Measurements from ENCODE around the gene TFEB. TPM values are rescaled to one million over a fixed set of nuclear protein-coding genes. Genes with fewer than 3 reads are reported as not detected.

TFEB gene
- total and polyA plus RNA-seq, 4 donors = 13.3 to 38.4 (median 27.8) TPM

DNA sequence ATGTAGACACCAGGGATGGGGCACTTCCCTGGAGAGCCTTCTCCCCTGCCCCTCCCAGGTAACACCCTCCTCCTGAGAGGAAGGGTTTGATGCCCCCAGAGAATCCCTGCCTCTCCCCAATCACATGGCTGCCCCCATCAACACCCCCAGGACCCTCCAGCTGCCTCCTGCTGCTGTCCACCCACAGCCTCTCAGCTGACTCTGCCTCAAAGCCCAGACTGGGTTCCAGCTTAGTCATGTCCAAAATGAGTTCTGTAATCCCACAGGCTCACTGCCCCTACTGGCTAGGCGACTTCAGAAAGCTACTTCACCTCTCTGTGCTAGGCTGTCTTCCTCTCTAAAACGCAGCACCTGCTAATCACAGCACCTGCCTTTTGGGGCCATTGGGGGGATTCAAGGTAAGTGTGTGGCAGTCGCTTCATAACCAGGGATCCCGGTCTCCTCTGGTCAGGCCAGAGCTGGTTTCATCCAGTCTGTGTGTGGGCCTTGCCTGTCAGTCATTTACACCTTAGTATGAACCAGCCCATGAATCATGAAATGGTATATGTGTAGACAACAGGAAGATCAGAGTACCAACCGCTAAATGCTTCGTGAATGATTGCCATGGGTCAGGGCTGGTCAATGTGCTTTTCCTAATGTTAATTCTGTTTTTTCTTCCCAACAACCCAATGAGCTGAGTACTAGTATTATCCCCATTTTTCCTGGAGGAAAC lies 40.4 kb downstream of the TFEB start:
- no peak for DNase-seq
- Histone ChIP-seq H3K27ac (ENCODE audit: low read depth in 1 of 2, low read length in 1 of 2) (no peak overlapping the region), H3K4me1 (ENCODE audit: control insufficient read depth in 5 of 5, insufficient read depth in 5 of 5, low read length in 5 of 5) (peaks cover 0 to 6% (median 5%) of the 10 kb centered on the region in 5 donors), H3K9me3 (ENCODE audit: control insufficient read depth in 4 of 4, insufficient read depth in 3 of 4, low read length in 3 of 4) (no peaks in the 10 kb centered on the region), H3K4me3 (no peak overlapping the region), H3K36me3 (ENCODE audit: control insufficient read depth in 4 of 4, insufficient read depth in 4 of 4, low read length in 4 of 4) (peaks cover 0 to 8% (median 0%) of the 10 kb centered on the region in 4 donors), H3K27me3 (ENCODE audit: control insufficient read depth in 3 of 3, insufficient read depth in 3 of 3, low read length in 2 of 3) (no peaks in the 10 kb centered on the region), H3K9ac (ENCODE audit: insufficient read depth in 1 of 2, low read length in 2 of 2) (no peak overlapping the region)
- TF ChIP-seq, protein P1, sequence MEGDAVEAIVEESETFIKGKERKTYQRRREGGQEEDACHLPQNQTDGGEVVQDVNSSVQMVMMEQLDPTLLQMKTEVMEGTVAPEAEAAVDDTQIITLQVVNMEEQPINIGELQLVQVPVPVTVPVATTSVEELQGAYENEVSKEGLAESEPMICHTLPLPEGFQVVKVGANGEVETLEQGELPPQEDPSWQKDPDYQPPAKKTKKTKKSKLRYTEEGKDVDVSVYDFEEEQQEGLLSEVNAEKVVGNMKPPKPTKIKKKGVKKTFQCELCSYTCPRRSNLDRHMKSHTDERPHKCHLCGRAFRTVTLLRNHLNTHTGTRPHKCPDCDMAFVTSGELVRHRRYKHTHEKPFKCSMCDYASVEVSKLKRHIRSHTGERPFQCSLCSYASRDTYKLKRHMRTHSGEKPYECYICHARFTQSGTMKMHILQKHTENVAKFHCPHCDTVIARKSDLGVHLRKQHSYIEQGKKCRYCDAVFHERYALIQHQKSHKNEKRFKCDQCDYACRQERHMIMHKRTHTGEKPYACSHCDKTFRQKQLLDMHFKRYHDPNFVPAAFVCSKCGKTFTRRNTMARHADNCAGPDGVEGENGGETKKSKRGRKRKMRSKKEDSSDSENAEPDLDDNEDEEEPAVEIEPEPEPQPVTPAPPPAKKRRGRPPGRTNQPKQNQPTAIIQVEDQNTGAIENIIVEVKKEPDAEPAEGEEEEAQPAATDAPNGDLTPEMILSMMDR (IDR thresholded peaks at IDR 0.05; ENCODE audit: control extremely low read depth, extremely low read depth) = no peak
- ATAC-seq (ENCODE audit: insufficient read depth, low FRiP score) = no peak
- 80 to 91% methylated on average over 6 of the region's 6 CpGs for WGBS, 2 donors

- ATAC-seq (ENCODE audit: insufficient read depth, low FRiP score) (no peak), DNase-seq (no peak)
- Histone ChIP-seq H3K36me3 (ENCODE audit: control insufficient read depth in 4 of 4, insufficient read depth in 4 of 4, low read length in 4 of 4) (peaks cover 0 to 10% (median 0%) of the 10 kb centered on the region in 4 donors), H3K9me3 (ENCODE audit: control insufficient read depth in 4 of 4, insufficient read depth in 3 of 4, low read length in 3 of 4) (no peaks in the 10 kb centered on the region), H3K4me1 (ENCODE audit: control insufficient read depth in 5 of 5, insufficient read depth in 5 of 5, low read length in 5 of 5) (peaks cover 0 to 3% (median 0%) of the 10 kb centered on the region in 5 donors), H3K27me3 (ENCODE audit: control insufficient read depth in 3 of 3, insufficient read depth in 3 of 3, low read length in 2 of 3) (no peaks in the 10 kb centered on the region), H3K4me3 (no peak overlapping the region), H3K27ac (ENCODE audit: low read depth in 1 of 2, low read length in 1 of 2) (no peak overlapping the region), H3K9ac (ENCODE audit: insufficient read depth in 1 of 2, low read length in 2 of 2) (no peak overlapping the region)
- TF ChIP-seq, protein P1 (IDR thresholded peaks at IDR 0.05; ENCODE audit: control extremely low read depth, extremely low read depth) = no peak
- WGBS, 2 donors = 81 to 84% methylated on average over 10 of the region's 10 CpGs
Observed at GRCh38 chr6:41693281-41694240, 41.8 kb downstream of the TFEB start.

DNA sequence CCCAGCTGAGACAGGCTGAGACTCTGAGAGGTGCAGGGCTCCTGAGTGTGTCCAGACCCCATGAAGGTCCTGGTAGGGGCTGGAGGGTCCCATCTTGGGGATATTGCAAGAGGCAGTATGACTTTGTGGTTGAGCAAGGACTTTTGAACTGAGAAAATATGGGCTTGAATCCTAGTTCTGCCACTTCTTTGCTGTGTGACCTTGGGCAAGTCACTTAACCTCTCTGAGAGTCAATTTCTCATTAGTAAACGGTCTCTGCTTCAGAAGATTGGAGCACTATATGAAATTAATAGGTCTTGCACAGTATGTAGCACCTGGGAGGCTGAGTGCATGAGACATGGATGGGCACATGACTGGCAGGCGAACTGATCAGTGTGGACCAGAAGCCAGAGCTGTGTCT lies 42.7 kb downstream of the TFEB start:
- Histone ChIP-seq H3K9ac (ENCODE audit: insufficient read depth in 1 of 2, low read length in 2 of 2) (no peak overlapping the region), H3K27me3 (ENCODE audit: control insufficient read depth in 3 of 3, insufficient read depth in 3 of 3, low read length in 2 of 3) (no peaks in the 10 kb centered on the region), H3K36me3 (ENCODE audit: control insufficient read depth in 4 of 4, insufficient read depth in 4 of 4, low read length in 4 of 4) (peaks cover 0 to 16% (median 2%) of the 10 kb centered on the region in 4 donors), H3K27ac (ENCODE audit: low read depth in 1 of 2, low read length in 1 of 2) (no peak overlapping the region), H3K4me1 (ENCODE audit: control insufficient read depth in 5 of 5, insufficient read depth in 5 of 5, low read length in 5 of 5) (peaks cover 0 to 3% (median 0%) of the 10 kb centered on the region in 5 donors), H3K9me3 (ENCODE audit: control insufficient read depth in 4 of 4, insufficient read depth in 3 of 4, low read length in 3 of 4) (no peaks in the 10 kb centered on the region), H3K4me3 (no peak overlapping the region)
- DNase-seq (no peak), ATAC-seq (ENCODE audit: insufficient read depth, low FRiP score) (no peak)
- TF ChIP-seq, protein P1 (IDR thresholded peaks at IDR 0.05; ENCODE audit: control extremely low read depth, extremely low read depth) = no peak
- WGBS, 2 donors = 94 to 98% methylated on average over 2 of the region's 2 CpGs

All from lung (tissue), 12 donors.